ENCODE results near the gene CCDC157. TPM values are rescaled to one million over a fixed set of nuclear protein-coding genes. Genes with fewer than 3 reads are reported as not detected.
"Not testable (repeated sequence)": the region's sequence is repeated elsewhere in the genome, so short reads cannot be mapped to it uniquely, and the experiment has no call there.

CCDC157 gene
- total RNA-seq, 1 experiment from 2014 or later: 2.7 TPM

DNA sequence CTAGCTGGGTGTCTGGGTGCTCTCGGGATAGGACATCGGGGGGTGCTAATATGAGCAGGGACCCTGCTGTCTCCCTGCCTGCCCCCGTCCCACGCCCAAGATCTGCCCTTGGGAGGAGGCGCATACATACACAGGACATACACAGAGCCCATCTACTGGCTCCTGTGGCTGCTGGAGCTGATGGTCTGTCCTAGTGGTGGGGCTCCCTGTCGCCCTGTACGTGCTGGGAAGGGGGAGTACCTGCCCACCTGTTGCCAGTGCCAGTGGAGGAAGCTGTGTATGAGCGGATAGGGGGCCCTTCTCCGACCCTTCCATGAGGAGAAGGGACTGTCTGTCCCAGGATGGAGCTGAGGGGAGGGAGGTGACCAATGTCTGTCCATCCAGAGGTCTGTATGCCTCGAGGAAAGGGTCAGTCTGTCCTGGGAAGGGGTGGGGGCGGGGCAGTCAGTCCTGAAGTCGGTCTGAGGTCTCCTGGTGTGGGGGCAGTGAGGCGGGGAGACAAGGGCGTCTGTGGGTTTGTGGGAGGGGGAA lies 31.0 kb upstream of the CCDC157 start:
- no peak for DNase-seq (ENCODE audit: low read depth)

DNA sequence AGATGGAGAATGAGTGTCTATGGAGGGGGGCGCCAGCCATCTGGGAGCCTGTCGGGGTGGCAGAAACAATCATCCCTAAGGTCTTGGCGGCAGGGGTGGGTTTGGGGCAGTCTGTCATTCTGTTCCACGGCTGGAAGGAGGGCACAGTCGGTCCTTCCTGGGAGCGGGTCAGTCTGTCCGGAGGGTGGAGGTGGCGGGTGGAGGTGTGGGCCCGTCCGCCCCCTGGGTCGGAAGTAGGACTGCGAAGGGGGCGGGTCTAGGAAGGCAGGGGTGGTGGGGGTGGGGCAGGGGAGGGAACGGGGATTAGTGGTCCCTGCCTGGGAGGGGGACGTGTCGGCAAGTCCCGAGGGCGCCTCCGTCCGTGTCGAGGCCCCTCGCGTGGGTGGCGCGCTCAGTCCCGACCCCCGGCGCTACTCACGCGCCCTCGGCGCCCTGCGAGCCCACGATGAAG lies 30.5 kb upstream of the CCDC157 start:
- peak; percentile 42 for DNase-seq (ENCODE audit: low read depth)

DNA sequence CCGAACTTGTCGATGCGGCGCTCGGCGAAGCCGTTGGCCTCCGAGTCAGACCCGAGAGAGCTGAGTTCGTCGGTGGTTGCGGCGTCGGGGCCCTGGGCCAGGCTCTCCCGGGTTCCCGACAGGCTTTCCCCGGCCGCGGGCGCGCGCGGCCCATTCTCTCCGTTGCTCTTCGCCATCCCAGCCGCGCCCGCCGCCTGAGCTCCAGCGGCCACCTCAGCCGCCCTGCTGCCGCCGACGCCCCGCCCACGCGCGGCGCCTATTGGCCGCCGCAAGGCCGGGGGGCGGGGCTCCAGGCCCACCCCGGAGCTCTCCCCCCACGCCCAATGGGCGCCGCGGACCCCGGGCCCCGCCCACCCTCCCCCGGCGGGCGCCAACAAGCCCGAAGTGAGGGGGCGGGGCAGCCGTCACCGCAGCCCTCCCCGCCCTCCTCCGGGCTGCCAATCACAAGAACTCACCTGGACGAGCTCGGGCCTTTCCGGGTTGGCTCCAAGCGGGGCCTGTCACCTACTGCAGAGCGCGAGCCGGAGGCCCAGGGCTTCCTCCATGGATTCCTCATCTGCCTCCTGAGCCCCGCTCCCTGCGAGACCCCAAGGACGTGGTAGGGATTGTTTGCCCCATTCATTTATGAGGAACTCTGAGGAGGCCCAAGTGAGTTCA lies 30.0 kb upstream of the CCDC157 start, which contains the start of gene TBC1D10A:
TBC1D10A (minus strand) TSS at position 236 of the 657 bp plus-strand sequence; CDS start at position 176, 60 bp downstream.
- DNase-seq (ENCODE audit: low read depth): peak; percentile 94

DNA sequence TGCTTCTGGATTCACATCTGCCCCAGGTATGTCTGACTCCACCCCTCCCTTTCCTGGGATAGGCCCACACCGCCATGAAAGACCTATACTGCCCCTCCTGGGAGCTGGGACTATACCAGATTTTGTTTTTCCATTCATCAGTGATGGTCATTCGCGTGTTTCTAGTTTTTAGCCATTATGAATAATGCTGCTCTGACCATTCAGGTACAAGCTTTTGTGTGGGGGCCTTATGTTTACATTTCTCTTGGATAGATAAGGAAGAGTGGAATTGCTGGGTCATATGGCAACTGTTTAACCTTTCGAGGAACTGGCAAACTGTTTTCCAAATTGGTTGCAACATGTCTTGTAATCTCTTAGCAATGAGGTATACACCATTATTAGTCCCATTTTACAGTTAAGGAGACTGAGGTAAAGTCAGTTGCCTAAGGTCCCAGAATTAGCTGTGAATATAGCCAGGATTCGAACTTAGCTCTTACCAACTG lies 28.9 kb upstream of the CCDC157 start:
- DNase-seq (ENCODE audit: low read depth): no peak

DNA sequence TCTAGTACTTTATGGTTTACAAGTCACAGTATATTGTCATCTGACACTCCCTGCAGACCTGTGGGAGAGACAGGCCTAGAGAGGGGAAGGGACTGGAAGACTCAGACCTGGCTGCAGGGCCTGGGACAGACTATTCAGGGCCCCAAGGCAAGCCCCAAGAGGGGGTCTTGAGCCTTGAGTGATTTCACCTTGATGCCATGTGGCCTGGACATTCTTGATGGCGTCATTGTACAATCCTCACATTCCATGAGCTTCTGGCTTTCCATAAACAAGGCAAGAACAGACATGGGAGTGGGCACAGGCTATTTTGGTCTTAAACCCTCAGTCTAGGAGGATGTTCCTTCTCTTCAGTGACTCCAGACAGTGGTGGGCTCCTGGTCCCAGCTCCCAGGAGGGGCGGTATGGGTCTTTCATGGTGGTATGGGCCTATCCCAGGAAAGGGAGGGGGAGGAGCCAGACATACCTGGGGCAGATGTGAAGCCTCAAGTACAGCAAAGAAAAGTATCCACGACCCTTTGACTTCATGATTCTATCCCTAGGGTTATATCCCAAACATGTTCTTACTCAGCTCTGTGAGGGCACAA lies 28.2 kb upstream of the CCDC157 start:
- no peak for DNase-seq (ENCODE audit: low read depth)

DNA sequence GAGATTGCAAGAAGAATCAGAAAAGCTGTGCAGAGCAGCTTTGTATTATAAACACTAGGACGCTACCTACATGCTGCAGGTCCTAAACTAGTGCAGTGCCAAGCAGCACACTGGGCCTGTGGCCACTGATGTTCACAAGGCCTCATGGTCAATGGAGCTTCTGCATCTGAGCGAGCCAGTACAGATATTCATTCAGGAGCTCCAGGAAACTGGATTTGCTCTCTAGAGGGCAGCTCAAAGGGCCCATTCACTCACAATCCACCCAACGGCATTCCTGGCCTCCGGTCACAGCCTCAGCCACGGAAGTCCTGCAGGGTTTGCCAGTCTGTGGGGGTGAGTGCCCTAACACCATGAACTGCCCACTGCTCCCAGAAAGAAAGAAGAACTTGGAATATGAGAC lies 24.3 kb upstream of the CCDC157 start:
- no peak for DNase-seq (ENCODE audit: low read depth)

DNA sequence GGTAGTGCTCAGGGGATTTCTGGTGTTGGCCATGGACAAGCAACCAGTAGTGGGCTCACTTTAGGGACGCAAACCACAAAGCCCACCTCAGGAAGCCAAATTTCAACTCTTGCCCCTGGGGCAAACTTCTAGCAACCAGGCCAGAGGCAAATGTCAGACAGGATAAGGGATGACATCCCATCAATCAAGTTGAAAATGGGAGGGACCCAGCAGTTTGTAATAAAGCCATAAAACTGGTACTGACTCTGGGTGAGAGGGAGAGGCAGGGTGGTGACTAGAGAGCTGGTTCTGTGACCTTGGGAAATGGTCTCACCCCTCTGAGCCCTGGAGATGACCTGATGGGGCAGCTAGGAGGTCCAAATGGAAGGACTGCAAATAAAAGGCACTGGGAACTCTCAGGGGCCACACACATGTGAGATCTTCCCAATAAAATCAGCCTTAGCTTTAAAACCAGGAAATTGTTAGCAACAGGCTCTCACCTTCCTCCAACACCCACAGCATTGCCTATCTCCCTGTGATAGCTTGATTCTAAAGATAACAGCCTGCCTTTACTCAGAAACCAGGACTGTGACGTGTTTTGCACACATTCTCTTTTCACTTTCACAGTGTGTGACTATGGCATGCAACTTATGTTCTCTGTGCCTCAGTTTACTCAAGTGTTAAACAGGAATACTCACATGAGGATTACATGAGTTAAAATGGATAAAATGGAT lies 23.7 kb upstream of the CCDC157 start:
- no peak for DNase-seq (ENCODE audit: low read depth)

DNA sequence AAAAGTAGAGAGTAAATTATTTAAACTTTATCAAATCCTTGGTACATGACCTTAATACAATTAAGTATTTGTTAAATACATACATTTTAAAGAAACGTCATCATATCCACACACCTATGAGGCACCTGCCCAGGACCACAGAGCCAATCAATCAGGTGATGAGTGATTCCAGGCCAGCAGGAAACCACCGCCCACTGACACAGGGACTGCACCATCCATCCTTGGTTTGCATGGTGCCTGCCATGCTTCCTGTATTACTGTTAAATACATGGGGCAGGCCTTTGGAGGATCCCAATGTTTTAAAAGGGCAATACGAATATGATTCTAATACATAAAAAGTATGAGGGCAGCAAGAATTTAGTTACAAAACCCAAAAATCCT lies 23.1 kb upstream of the CCDC157 start:
- no peak for DNase-seq (ENCODE audit: low read depth)

DNA sequence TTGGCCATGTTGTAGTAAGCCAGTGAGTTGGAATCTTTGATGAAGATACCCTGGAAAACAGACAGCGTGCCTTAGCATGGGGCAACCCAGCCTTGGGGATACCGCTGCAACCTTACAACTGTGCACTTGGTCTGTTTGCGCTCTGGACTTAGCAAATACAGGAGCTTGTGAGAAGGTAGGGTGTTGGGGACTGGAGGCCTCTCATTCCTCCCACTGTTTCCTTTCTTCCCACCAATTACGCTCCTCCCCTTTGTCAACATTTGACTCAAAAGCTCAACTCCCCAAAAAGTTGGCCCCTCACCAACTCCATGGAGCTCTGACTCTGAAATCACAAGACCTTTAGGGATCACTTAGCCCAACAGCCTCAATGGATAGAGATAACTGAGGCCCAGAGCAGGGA lies 22.2 kb upstream of the CCDC157 start:
- DNase-seq (ENCODE audit: low read depth): no peak

DNA sequence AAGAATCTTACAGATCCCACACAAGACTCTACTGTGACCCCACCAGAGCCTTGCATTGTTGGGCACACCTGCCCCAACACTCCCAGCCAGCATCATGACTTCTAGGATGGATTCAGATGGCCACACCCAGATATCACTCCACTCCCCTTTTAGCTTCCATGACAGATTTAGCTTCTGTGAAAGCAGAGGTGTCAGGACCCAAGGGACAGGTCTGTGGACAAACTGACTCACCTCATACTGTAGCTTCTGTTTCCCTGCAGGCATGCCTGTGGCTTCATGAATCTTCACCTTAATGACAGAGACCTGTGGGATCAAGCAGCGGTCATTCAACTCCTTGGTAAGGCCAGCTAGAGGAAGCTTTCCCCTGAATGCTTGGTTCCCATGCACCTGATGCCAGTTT lies 21.6 kb upstream of the CCDC157 start:
- DNase-seq (ENCODE audit: low read depth): no peak

DNA sequence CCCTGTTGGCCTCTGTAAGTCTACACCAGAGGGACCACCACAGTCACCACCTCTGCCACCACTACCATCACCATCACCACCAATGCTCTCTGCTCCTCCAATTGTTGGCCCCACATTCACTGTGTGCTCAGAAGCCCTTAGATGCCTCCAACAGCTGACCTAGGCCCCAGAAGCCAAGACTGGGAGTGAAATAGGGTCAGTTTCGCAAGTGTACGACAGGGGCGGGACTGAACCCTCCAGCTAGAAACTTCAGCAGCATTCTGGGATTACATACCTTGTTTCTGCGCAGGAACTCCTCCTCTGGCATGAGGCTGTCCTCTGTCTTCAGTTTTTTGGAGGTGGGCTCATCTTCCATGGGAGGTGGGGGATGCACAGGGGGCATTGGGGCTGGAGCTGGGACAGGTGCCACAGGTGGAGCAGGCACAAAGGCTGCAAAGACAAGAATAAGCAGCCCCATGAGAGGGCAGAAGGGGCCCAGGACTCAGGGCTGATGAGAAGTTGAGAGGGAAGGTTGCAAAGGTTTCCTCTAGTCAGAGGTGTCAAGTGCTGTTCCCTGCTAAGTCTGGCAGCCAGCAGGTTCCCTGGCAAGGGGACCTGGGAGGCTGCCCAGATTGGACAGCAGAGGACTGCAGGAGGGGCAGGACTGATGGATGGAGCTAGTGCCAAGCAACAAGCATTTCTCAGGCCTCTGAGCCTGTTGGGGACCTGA lies 19.9 kb upstream of the CCDC157 start:
- DNase-seq (ENCODE audit: low read depth): no peak

DNA sequence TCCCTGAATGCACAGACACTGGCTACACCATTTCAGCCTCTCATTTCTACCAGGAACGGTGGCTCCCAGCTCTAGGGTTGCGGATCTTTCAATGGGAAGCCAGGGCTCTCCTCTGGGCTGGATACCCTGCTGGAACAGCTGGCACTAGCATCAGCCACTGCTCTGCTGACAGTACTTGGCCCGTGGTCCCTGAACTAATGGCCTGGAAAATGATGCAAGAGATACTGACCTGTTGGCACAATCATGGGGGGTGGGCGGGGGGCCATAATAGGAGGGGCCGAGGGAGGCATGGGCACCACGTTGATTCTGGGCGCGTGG lies 19.4 kb upstream of the CCDC157 start:
- no peak for DNase-seq (ENCODE audit: low read depth)

DNA sequence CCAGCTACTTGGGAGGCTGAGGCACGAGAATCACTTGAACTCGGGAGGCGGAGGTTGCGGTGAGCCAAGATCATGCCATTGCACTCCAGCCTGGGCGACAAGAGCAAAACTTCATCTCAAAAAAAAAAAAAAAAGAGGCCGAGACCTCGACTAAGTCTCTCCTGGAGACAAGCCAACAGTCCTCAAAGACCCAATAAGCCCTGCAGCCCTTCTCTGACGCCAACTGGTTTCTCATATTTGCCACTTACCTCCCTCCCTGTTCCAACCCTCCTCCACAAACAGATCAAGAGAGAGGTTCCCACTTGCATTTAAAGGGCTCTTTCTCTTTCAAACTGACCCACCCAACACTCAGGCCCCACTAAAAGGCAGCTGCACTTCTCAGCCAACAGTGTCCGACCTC lies 18.5 kb upstream of the CCDC157 start:
- not testable (repeated sequence) for DNase-seq (ENCODE audit: low read depth)

DNA sequence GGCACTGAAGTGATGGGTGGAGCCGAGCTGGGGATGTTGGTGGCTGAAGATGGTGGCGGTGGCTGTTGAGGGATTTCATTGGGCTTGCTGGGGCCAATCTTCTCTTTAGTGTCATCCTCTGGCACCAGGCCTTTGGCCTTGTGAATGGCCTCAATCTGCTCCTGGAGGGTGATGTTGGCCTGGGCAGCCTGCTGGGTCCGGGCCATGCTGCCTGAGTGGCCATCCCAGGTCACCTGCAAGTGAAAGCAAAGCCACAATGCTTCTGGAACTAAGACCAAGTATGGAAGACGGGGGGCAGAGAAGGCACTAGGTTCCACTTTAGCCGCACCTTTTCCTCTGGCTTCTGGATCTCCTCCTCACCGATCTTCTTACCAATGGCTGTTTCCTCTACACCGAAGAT lies 18.0 kb upstream of the CCDC157 start:
- DNase-seq (ENCODE audit: low read depth): no peak

DNA sequence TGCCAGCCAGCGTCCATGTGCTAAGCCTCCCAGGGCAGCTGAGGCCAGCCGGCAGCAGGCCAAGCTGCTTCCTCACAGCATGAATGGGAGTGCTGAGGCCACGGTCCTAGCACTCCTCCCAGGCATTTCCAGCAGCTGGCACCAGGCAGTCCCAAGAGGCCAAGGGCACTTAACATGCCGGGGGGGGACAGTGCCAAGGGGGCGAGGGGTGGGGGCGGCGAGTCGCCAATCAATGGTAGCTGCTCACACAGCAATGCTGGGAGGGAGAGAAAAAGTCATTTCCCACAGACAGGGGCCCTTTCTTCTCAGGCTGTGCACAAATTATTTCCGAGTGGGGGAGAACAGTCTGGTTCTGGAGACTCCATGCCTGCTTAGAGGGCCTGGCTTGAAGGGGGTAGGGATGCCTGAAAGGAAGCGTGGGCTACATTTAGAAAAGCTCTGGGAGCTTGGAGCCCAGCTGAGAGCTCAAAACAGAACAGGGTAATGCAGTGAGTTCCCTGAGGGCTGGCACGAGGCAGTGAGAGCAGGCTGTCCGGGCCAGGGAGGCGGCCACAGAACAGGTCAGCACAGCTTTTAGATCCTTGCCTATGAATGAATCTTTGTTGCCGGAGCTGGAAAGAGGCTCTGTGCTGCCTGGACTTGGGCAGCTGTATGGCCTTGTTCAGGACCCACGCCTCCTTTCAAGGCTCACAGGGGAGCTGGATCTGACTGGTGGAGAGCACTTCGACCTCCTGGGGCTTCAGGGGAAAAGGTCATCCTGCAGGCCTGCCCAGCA lies 15.7 kb upstream of the CCDC157 start:
- DNase-seq (ENCODE audit: low read depth): no peak

DNA sequence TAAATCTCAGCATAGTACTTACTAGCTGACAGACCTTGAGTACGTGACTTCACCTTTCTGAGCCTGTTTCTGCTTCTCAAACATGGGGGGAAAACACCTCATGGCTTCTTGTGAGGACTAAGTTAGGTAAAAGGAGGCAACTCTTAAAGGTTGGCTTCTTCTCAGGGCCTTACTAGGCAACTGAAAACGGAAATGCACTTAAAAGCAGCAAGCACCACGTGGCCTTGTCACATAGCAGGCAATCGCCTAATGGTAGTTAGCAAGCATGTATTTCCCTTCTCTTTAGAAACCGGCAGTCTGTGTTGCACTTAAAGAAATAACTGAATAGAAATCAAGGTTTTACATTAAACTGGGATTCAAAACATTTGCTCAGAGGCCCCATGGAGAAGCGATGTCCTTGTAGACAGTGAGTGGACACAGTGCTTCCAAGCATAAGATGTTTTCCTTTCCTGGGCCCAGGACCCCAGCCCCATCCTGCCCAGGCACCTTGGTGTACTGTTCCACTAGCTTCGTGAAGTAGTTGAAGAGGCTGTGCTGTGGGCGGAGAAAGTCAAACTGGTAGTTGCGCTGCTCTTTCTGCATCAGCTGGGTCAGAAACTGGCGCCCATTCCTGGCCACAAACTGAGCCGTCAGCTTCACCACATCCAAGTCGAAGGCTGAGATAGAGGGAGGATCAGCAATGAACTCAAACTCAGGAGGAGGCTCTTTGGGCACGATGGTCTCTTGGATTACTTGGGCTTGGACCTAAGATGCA lies 12.2 kb upstream of the CCDC157 start:
- DNase-seq (ENCODE audit: low read depth): no peak

DNA sequence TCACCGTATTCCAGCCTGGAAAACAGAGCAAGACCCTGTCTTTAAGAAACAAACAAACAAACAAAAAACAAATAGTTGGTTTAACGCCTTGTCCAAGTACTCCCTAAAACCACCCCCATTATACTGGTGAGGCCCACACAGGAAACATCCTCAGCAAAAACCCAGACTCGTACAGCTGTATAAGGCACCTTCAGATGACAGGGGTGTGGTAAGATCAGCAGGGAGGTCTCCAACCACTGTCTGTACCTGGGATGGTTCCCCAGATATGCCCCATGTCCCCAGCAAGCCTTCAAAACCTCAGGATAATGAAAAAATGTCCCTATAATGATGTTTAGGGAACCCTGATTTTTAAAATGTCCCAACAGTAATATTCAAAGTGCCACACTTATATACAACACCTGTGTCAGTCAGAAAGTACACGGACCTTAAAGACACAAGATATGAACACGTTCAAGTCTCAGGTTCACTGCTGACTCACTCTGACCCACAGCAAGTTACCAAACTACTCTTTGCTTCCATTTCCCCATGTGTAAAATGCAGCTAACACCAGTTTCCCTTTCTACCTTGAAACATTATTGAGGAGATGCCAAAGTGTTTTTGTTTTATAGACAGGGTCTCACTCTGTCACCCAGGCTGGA lies 9.4 kb upstream of the CCDC157 start:
- no peak for DNase-seq (ENCODE audit: low read depth)

DNA sequence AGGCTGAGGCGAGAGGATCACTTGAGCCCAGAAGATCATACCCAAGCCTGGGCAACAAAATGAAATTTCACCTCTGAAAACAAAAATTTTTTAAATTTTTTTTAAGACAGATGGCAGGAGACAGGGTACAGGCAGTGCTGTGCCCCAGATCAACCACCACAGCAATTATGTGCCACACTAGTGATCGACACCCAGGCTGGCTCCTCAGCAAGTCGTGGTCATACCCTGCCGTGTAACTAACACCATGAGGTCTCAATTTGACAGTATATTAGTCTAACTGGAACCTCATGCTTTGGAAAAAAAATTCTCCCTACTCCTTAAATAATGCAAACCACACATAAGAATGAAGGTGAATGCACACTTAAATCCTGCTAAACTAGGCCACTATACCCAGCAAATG lies 8.4 kb upstream of the CCDC157 start:
- no peak for DNase-seq (ENCODE audit: low read depth)

DNA sequence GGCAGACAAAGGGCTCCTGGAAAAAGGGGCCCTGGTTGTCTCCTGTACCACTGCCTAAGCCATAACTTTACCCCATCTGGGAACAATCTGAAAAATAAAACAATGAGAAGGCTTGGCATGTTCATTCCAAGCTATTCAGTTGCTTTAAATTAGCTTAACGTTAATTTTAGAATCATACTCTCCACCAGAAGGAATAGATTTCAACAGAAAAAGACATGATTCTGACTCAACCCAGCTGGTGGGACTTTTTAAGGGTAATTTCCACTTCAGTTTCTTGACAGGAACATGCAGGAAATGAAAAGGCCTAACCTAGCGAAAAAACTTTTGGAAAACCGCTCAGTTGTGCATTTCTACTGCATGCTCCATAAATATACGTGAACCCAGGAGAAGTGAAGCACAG lies 8.0 kb upstream of the CCDC157 start:
- DNase-seq (ENCODE audit: low read depth): no peak

DNA sequence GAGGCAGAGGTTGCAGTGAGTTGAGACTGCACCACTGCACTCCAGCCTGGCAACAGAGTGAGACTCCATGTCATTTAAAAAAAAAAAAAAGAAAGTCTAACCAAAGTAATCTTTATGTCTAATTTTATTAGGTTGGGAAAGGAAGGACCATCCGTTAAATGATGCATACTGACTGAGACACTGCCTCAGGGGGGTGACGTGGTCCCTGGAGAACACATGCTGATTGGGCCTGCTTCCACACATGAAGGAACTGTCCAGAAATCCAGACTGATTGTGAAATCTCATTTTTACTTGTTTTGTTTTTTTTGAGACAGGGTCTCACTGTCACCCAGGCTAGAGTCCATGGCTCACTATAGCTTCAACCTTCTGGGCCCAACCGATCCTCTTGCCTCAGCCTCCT lies 5.6 kb upstream of the CCDC157 start:
- no peak for DNase-seq (ENCODE audit: low read depth)

Data from Daoy (cell line).